ENCODE results near the gene ETV6.

- no peak for TF ChIP-seq POLR2A (IDR thresholded peaks at IDR 0.05)
- TF ChIP-seq, protein P1, sequence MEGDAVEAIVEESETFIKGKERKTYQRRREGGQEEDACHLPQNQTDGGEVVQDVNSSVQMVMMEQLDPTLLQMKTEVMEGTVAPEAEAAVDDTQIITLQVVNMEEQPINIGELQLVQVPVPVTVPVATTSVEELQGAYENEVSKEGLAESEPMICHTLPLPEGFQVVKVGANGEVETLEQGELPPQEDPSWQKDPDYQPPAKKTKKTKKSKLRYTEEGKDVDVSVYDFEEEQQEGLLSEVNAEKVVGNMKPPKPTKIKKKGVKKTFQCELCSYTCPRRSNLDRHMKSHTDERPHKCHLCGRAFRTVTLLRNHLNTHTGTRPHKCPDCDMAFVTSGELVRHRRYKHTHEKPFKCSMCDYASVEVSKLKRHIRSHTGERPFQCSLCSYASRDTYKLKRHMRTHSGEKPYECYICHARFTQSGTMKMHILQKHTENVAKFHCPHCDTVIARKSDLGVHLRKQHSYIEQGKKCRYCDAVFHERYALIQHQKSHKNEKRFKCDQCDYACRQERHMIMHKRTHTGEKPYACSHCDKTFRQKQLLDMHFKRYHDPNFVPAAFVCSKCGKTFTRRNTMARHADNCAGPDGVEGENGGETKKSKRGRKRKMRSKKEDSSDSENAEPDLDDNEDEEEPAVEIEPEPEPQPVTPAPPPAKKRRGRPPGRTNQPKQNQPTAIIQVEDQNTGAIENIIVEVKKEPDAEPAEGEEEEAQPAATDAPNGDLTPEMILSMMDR (IDR thresholded peaks at IDR 0.05): no peak
Measured at GRCh38 chr12:11822081-11822834, 172.8 kb downstream of the ETV6 start.

All from lower leg skin (tissue), 3 donors.